CD4-positive, alpha-beta T cell treated with Interleukin-6 for 4 hours (primary cell): Measurements from ENCODE around the gene RIT1.

Source experiments
- DNase-seq: peaks from one replicate; pipeline ENCODE4 v3.0.0-alpha.2; 2020; ENCODE audit warnings: mixed read lengths

The RIT1 gene

DNA sequence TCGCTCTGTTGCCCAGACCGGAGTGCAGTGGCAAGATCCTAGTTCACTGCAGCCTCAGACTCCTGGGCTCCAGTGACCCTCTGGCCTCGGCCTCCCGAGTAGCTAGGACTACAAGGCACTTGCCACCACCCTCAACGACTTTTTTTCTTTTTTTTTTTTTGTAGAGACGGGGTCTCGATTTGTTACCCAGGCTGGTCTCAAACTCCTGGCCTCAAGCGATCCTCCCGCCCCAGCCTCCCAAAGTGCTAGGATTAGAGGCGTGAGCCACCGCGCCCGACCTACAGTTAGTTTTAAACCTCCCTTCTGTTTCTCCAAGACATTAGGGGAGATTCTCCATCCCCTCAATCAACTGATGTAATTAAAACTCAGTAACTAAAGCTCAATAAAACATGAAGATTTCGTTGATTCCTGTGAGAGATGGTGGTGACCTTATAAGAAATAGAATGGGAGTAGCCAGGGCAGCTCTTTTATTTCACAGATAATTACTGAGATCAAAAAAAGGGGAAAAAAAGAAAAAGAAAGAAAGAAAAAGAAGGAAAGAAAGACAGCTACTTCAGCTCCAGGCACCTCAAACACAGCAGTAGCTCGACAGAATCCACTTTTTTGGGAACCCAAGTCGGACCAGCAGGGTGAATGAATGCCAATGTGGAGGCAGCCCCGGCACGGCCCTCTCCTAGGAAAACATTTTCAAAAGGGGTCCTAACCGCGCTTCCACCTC, 54.7 kb downstream of the RIT1 start:
- no peak for DNase-seq

DNA sequence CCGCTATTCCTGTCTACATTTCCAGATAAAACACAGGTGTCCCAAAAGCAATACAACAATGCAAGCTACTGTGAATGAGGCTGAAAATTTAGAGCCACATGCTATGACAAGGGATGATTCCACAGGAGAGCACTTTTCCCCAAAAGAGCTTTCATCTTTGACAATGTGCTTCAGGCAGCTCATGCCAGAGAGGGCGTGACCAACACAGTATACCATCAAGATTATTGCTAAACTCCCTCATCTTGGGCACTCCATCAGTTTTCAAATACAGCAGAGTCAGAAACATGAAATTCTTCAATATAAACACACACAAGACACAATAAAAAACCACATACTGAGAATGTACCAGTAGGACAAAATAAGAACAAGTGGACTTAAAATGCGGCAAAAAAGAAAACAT, 60.8 kb downstream of the RIT1 start:
- DNase-seq = no peak

DNA sequence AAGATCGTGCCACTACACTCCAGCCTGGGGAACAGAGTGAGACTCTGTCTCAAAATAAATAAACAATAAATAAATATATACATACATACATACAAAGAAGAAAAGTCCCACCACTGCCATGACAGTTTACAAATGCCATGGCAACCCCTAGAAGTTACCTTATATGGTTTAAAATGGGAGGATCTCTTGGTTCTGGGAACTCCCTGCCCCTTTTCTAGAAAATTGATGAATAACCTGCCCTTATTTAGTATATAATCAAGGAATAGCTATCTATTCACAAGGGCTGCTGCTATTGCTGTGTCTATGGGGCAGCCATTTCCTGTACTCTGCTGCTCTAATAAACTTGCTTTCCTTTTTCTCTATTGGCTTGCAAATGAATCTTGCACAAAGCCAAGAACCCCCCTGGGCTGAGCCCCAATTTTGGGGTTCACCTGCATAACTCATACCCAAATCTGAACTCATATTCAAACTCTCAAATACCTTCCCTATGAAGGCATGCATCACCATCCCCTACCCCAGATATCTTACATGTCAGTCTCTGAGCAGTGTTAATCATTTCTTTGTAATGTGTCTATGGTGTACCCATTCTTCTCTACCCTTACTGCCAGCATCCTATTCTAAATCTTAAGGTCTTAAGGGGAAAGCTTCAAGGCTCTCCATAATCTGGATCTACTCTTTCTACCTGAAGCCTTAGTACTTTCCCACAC, 63.2 kb downstream of the RIT1 start:
- no peak for DNase-seq
